B cell (primary cell): Measurements from ENCODE around the gene DOCK7.

Experiments used
- EZH2 ChIP-seq: IDR thresholded peaks from 2 replicates; pipeline ENCODE4 v1.6.1; 2012; ENCODE audit warnings: borderline replicate concordance, low read depth, mild to moderate bottlenecking, moderate library complexity, low read length; ENCODE audit not compliant: insufficient read depth, poor library complexity, severe bottlenecking
- TF ChIP-seq, protein P1 (sequence below): fragments of 200-600 bp; IDR thresholded peaks from one replicate; pipeline ENCODE4 v1.8.0; 2022; ENCODE audit warnings: antibody characterized with exemption, mild to moderate bottlenecking

GRCh38 chr1:62716397-62716796 is 28.2 kb upstream of the DOCK7 start:
- TF ChIP-seq, protein P1, sequence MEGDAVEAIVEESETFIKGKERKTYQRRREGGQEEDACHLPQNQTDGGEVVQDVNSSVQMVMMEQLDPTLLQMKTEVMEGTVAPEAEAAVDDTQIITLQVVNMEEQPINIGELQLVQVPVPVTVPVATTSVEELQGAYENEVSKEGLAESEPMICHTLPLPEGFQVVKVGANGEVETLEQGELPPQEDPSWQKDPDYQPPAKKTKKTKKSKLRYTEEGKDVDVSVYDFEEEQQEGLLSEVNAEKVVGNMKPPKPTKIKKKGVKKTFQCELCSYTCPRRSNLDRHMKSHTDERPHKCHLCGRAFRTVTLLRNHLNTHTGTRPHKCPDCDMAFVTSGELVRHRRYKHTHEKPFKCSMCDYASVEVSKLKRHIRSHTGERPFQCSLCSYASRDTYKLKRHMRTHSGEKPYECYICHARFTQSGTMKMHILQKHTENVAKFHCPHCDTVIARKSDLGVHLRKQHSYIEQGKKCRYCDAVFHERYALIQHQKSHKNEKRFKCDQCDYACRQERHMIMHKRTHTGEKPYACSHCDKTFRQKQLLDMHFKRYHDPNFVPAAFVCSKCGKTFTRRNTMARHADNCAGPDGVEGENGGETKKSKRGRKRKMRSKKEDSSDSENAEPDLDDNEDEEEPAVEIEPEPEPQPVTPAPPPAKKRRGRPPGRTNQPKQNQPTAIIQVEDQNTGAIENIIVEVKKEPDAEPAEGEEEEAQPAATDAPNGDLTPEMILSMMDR = no peak
- no peak for TF ChIP-seq EZH2
